ENCODE measurements around the gene ECSIT.
"Not testable (repeated sequence)": the region's sequence is repeated elsewhere in the genome, so short reads cannot be mapped to it uniquely, and the experiment has no call there.

ECSIT gene

DNA sequence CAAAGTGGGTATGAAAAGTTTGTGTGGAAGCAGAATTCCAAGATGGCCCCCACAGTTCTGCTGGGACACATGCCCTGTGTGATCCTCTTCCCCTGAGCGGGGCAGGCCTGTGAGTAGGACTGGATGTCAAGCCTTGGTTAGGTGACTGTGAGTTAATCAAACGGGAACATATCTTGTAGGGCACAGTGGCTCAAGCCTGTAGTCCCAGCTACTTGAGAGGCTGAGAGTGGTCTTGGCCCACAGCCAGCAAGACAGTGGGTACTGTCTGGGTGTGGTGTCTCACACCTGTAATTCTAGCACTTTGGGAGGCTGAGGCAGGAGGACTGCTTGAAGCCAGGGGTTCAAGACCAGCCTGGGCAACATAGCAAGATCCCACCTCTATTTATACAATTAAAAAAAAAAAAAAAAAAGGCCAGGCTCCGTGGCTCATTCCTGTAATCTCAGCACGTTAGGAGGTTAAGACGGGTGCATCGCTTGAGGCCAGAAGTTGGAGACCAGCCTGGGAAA is 29.7 kb downstream of the ECSIT start:
- DNase-seq, result no peak

DNA sequence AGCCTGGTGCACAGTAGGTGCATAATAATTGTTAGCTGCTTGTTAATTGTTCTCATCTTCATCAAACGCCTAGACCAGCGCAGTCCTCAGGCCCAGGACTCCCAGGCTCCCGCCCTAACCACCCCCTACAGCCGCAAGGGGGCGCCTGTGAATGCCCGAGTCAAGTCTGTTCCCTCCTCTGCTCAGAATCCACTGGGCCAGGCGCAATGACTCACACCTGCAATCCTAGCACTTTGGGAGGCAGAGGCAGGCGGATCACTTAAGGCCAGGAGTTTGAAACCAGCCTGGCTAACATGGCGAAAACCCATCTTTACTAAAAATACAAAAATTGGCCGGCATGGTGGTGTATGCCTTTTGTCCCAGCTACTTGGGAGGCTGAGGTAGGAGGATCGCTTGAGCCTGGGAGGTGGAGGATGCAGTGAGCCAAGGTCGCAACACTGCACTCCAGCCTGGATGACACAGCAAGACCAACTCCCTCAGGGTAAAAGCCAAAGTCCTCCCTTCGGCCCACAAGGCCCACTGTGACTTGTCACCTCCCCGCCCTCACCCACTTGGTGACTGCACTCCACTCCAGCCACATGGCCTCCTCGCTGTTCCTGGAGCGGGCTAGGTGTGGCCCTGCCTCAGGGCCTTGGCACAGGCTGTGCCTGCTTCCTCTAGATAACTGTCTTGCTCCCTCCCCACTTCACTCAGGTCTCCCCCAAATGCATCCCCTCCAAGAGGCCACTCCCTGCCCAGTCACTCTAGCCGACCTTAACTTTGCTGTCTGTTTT is 32.4 kb downstream of the ECSIT start:
- peak; percentile 16 for DNase-seq

DNA sequence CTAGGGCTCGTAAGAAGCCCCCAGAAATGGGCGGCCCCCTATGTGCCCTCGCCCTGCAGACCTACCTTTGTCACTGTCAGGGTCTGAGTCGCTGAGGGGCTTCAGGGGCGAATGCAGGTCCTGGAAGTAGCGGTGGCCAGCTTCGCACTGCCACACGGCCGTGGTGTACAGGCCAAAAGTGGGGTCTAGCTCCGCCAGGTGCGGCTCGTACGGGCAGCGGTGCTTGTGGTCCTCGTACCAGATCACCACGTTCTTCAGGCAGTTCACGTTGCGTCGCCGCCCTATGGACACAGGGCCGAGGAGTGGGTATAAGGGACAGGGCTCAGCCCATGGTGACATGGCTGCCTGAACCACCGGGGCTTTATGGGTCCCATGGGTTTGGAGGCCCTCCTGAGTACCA is 33.0 kb downstream of the ECSIT start:
- no peak for DNase-seq

DNA sequence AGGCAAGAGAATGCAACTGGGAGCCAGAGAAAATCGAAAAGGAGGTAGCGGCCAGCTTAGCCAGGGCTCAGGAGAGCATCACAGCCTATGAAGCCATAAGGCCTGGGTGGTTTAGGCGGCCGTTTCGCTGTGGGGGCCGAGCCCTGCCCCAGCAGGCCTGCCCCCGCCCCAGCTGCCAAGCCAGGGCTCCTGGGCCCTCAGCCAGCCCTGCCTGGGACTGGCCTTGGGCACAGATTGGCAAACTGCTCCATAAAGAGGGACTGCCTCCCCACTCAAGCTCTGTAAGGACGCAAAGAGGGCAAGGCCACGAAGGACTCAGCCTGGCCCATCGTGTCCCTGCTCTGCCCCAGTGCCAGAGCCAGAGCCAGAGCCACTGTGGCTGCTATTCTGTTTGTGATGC is 33.5 kb downstream of the ECSIT start:
- no peak for DNase-seq

DNA sequence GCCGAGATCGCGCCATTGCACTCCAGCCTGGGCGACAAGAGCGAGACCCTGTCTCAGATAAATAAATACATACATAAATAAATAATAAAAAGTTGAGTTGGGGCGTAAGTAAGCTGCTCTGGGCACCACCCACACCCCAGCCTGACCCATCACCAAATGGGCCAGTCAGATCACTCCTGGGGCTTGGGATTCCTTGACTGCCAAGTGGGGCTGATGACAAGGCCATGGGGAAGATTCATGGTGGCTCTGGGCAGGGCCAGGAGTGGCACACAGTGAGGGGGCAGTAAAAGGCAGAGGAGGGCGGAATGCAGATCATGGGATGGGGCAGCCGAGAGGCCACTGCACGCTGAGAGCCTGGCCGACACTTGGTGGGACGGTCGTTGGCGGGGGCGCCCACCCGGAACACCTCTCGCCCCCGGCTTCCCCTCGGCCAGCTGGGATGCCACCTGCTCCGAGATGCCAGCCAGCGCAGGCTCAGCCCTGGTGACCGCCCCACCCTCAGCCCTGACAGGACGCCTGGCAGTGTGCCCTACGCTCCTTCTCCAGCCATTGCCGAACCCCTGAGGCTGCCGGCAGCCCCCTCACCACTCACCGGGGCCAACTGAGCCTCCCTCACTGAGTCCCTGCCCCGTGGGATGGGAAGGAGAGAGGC is 34.2 kb downstream of the ECSIT start:
- DNase-seq, result no peak

DNA sequence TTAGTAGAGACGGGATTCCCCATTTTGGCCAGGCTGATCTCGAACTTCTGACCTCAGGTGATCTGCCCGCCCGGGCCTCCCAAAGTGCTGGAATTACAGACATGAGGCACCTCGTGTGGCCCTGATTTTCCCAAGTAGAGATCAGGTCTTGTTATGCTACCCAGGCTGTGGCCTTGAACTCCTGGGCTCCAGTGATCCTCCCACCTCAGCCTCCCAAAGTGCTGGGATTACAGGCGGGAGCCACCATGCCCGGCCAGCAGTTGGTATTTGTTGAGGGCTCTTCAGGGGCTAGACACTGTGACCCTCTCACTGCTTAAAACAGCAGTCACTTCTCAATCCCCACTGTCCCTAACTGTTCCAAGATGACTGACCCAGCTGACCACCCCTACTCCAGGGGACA is 39.6 kb downstream of the ECSIT start:
- no peak for DNase-seq

DNA sequence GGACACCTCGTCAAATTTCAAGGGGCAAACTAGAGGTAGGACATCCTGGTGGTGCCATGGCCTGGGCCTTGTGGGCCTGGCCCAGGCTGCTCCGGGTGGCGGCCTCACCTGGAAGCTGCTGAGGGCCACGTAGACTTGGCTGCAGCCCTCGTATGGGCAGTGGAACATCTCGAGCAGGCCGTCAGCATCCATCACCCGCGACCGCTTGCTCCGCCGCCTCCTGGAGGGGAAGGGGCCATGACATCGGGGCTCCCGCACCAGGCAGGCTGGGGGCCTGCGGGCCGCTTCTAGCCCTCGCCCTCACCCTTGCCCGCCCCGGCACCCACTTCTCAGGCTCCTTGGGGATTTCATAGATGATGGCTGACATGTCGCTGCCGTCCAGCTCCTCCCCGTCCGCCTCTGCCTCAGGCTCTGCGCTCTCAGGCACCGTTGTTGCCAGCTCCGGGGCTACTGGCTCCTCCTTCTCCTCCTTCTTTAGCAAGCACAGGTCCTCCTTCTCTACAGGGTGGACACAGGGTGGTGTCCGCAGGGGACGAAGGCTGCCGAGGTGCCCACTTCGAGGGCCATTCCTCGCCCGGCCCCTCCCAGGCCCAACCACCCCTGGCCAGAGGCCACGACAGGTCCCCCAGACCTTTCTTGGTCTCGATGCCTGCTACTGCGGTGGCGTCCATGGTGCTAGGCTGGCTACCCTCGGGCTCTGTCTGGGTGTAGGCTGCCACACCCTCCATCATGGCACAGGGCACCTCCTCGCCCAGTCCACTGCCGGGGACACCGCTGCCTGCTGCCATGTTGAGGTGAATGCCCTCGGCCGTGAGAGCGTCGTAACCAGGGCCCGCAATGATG is 42.1 kb downstream of the ECSIT start:
- no peak for DNase-seq

DNA sequence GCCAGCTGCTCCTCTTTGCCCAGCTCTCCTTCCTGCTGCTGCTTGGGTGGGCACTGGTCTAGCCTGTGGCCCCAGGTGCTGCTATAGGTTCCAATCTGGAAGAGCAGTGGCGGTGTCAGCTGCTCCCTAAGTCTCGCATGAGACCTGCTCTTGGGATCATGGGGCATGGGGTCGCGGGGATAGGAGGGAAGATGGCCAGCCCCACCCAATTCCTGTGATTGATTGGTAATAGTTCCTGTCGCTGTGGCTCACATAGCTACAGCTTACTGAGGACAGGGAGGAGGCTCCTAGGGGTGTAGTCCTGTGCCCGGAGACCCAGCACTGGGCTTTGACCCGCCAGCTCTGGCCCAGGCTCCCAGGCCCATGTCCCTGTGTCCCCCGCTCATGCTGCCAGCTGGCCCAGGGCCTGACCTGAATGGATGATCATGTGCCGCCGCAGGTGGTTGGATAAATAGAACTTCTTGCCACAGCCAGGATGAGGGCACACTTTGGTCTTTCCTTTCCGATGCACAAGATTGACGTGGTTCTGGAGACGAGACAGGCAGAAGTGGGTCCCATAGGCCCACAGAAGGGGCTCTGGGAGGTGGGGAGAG is 43.6 kb downstream of the ECSIT start:
- DNase-seq, result no peak

DNA sequence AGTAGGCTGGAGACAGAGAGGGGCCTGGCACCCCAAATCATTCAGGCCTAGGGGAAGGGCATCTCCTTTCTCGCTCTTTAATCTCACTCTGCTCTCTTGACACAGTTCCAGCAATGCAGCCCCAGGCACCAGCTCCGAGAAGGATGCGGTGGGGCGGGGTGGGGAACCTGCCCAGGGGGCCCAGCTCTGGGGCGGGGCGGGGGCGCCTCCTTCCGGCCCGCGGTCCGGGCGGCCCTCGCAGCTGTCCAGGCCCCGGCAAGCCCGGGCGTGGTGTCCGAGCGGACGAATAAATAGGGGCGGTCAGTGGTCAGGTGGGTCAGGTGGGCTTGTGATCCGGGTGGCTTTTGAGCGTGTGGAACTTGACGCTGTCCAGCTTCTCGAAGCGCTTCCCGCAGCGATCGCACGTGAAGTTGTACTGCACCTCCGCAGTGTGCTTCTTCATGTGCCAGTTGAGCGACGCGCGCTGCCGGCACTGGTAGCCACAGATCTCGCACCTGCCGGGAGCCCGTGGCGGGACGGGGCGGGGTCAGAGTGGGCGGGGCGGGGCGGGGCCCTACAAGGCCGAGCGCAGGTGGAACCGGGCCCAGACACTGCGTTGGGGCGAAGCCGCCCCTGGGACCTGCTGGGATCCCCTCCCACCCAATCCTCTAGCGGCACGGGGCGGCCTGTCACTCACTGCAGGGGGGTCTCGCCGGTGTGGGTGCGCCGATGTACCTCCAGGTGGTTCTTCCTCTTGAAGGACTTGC is 45.4 kb downstream of the ECSIT start:
- DNase-seq, result no peak

DNA sequence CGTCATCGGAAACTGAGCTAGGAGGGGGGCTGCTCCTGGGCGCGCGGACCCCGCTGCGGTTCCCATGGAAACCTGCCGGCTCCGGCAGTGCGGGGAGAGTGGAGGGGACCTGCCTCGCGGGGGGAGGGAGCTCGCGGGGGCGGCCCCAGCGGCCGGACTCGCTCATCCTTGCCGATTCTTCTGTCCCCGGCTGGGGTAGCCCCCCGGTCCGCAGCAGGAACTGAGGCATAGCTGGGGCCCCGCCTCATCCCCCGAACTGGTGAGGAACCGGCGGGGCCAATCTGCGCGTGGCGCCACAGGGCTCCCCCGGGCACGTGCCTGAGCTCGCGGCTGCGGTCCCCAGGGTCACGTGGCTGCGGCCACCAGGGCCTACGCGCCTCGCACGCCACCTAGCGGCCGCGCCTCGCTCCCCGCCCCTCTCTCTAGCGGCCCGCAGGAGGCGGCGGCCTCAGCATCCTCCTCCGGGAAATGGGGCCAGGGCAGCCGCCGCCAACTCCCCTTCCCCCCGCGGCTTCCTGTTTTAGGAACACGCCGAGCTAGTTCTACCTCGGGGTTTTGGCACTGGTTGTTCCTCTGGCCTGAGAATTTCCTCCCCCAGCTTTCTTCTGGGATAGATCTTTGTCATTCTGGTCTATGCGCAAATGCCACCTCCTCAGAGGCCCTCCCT is 46.4 kb downstream of the ECSIT start:
- peak; percentile 84 for DNase-seq

DNA sequence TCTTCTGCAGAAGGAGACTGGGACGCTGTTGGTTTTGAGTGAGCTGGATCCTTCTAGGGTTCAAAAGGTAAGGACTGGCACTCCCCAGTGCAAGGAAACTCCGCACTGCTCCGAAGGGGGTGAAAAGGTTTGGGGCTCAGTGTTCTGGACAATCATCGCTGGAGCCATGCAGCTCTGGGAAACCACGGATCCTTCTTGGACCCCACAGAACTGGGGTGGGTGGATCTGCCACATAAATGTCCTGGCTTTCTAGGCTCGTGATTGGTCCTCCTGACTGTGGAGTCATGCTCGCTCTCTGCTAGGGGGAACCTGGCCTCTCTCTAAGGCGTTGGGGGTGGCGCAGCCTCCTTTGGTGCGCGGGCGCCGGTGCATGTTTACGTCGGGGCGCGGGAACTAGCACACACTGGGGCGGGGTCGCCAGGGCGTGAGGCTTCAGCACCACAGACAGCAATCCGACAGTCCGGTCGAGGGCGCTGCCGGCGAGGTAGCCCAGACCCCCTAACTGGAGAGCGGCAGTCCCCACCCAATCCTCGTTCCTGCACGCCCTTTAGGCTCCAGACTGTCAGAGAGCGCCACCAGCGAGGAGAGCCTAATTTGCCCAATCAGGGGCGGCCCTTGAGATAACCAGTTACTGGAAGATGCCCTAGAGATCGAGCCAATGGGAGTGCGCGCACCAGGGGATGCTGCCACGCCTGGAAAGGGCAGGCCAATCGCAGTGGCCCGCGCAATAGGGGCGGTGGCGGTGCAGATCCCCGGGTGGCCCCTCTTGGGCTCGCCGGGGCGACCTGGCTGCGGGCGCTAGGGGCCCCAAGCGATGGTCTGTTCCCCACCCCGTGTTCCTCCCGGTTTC is 47.2 kb downstream of the ECSIT start:
- DNase-seq, result peak; percentile 93

DNA sequence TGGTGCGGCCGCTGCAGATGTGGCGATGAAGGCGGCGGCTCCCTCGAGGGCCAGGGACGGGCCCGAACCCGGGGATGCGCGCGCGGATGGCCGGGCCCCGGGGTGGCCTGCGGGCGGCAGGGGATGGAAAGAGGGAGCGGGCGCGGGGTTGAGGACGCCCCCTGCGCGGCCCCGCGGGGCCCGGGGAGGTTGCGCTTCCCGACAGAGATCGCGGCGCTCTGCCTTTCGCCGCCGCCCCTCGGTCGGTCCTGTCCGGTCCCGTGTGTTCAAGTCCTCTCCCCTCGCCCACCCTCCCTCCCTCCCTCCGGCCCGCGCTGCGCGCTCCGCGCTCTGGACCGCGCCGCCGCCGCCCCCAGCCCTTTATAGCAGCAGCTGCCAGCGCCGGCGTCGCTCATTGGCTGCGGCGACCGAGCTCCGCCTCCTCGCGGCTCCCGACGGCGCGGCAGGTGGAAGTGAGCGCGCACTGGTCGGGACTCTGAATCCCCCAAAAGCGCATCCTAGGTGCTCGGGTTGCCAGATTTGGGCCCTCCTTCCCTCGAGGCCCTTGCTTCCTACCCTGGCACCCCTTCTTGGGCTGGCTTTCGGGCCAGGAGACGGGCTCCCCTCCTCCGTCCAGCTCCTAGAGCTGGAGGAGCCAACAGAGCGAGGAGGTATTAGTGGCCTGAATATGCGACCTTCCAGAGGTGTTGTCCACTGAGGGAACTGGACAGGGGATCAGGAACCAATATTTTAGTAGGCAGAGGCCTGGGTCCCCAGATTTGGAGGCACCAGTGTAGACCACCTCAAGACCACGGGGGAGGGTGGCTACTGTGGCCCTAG is 48.0 kb downstream of the ECSIT start, which contains the start of gene ELAVL3:
Gene ELAVL3 (minus strand): TSS at position 332 of the 819 bp plus-strand sequence. CDS start 438 bp downstream, outside the sequence.
- peak; percentile 61 for DNase-seq

DNA sequence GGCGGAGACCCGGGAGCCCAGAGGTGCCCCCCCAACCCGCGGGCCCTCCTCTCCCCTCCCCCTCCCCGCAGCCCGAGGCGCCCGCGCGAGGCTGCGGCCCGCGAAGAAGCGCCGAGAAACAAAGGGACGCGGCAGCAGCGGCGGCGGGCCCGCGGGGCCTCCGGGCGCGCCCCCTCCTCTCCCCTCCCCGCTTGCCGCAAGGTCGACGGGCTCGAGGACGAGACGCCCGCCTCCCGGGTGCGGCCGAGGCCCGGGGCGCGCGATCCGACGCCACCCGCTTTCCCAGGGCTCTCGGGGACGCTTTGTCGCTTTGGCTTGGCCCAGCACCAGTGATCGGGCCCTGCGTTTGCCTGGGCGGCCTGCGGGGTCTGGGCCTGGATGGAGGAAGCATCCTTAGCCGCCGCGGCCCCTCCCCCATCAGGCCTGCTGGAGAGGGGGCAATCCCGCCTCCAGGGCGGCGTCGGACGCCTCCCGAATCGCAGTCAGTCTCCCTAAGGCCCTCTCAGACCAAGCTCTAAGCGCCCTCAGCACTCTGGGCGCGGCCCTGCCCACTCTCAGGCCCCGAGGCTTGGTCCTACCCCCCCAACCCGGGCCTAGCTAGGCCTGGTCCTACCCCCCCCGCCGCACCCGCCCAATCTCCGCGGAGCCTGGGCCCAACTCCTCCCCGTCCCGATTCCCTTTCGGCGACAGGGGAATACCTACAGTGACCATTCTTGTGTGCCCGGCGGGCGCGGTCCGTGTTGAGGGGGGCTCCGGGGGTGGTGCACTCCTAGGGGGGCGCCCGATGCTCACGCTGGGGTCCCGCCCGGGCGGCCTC is 48.8 kb downstream of the ECSIT start:
- no peak for DNase-seq

DNA sequence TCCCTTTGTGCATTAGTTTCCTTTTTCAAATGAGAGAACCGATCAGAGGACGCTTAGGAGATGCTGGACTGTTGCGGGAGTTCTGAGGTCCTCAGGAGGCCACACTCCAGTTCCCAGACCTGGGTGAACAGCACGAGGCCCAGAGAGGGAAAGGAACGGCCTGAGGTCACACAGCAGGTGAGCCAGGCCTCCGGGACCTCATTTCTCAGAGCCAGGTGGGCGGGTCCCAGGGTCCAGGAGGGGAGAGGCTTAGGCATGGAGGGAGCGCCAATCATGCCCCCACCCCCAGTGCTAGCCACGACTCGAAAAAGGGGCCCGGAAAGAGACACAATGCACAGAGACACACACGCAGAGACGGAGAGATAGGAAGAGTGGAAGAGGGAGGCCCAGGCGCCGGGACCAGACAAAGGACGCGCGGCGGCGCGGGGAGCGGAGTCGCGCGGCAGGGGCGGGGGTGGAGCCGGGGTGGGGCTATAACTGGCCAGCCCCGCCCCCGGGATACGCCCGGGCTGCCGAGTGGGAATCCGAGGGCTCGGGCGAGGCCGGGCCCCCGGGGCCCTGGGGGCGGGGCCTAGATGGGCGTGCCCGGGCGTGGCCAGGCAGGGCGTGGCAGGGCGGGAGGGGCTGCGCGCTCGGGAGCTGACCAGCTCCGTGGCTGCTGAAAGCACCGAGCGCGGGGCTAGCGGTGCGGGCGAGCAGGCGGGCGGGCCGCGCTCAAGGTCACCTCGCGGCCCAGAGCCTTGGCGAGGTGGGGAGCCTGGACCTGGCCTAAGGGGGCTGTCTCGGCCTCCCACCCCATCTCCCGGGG is 49.6 kb downstream of the ECSIT start:
- no peak for DNase-seq

DNA sequence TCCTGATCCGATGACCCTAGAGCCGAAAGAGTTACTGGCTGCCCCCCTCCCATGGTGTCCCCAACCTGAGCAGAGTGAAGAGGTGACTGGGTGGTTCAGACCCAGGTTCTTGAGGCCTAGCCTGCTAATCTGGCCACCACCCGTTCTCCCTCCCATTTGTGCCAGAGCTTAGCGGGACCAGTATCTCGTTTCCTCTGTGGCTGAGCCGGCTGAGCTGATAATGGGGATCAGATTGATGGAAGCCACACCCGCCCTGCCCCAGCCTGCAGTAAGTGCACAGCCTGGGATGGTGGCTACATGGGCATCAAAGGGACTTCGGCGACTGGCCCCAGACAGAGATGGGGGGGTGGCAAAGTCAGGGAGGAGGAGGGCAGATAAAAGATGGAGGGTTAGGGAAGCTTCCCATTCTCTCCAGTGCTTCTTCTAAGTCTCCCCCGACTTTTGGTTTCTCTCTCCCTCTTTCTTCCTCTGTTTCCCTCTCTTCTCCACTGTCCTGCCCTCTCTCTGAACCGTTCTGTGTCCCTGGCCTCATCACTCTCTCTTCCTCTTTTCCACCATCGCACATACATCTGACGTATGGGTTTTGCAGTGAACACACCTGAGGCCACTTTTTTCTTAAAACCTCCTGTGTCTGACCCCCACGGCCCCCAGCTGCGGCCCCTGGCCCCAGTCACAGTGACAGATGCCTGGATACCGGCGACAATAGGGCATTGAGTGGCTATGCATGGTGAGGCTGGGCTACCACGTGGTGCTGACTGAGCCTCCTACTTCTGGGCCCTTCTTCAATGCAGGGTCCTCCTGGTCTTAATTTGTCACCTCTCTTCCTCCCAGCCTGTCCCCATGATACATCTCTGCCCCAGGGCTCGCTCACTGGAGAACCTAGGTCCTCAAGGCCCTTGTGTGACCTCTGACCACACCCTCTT is 50.5 kb downstream of the ECSIT start:
- no peak for DNase-seq

DNA sequence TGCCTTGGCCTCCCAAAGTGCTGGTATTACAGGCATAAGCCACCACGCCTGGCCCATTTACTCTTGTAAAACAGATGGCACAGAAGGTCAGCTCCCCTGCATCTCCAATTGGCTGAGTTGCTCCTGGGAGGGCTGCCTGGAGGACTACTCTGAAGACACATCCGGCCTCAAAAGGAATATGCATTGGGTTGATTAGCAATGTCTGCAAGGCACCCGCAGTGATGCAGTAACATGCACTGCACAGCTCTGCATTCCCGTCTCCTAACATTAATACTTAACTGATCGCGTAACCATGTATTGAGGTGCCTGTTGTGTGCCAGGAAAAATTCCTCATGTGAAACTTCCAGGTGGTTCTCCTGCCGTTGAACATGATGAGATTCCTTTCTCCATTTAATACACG is 53.1 kb downstream of the ECSIT start:
- DNase-seq, result no peak

DNA sequence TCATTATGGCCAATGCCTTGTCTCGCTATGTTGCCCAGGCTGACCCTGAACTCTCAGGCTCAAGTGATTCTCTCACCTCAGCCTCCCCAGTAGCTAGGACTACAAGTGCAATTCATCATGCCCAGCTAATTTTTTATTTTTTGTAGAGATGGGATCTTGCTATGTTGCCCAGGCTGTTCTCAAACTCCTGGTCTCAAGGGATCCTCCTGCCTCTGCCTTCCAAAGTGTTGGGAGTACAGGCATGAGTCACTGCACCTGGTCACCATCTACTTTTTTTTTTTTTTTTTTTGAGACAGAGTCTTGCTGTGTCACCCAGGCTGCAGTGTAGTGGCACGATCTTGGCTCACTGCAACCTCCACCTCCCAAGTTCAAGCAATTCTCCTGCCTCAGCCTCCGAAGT is 53.6 kb downstream of the ECSIT start:
- not testable (repeated sequence) for DNase-seq
